Stimulated activated CD8-positive, alpha-beta memory T cell treated with anti-CD3 and anti-CD28 coated beads, Interleukin-12 subunit alpha, Interleukin-12 subunit beta, amount 100 ng/mL, for 4 hours (primary cell): ENCODE measurements around the gene TMEM150B.

ENCODE experiments used
- DNase-seq: peaks from one replicate; pipeline ENCODE4 v3.0.0-alpha.2; 2020; ENCODE audit warnings: low read depth

The TMEM150B gene

GRCh38 chr19:55305983-55306562 is 19.1 kb downstream of the TMEM150B start:
- no peak for DNase-seq

- no peak for DNase-seq
These were observed 19.6 kb downstream of the TMEM150B start for GRCh38 chr19:55305491-55305890.

- DNase-seq = no peak
These were observed 20.2 kb downstream of the TMEM150B start for GRCh38 chr19:55304980-55305379.

- no peak for DNase-seq
These were observed 20.7 kb downstream of the TMEM150B start for GRCh38 chr19:55304279-55304978.

GRCh38 chr19:55303477-55303876 is 21.7 kb downstream of the TMEM150B start:
- no peak for DNase-seq

- no peak for DNase-seq
These were observed 22.8 kb downstream of the TMEM150B start for GRCh38 chr19:55302318-55302703.

- peak; percentile 90 for DNase-seq
These were observed 23.5 kb downstream of the TMEM150B start for GRCh38 chr19:55301459-55302317.

- DNase-seq = no peak
These were observed 24.2 kb downstream of the TMEM150B start for GRCh38 chr19:55300886-55301458.

- DNase-seq = no peak
These were observed 25.1 kb downstream of the TMEM150B start for GRCh38 chr19:55299991-55300390.

- DNase-seq = no peak
These were observed 27.9 kb downstream of the TMEM150B start for GRCh38 chr19:55297267-55297666.

GRCh38 chr19:55289117-55289796 is 35.9 kb downstream of the TMEM150B start:
- DNase-seq = no peak

GRCh38 chr19:55287361-55288079 is 37.6 kb downstream of the TMEM150B start:
- DNase-seq = no peak

GRCh38 chr19:55285229-55285890 is 39.8 kb downstream of the TMEM150B start:
- DNase-seq = no peak

- no peak for DNase-seq
These were observed 40.6 kb downstream of the TMEM150B start for GRCh38 chr19:55284405-55285058.

GRCh38 chr19:55283548-55284377 is 41.4 kb downstream of the TMEM150B start, which contains the start of gene BRSK1:
Gene BRSK1, plus strand, starts transcription at chr19:55283997. Its CDS starts 446 bp downstream, at chr19:55284443.
- DNase-seq = peak; percentile 40

GRCh38 chr19:55279770-55280643 is 45.1 kb downstream of the TMEM150B start, which contains the start of gene HSPBP1:
Gene HSPBP1, minus strand, starts transcription at chr19:55280110. Its CDS starts 502 bp downstream, at chr19:55279608.
- DNase-seq = peak; percentile 86

GRCh38 chr19:55279340-55279739 is 45.8 kb downstream of the TMEM150B start:
- no peak for DNase-seq
